Femur (tissue), 1 donor: ENCODE data around the gene MLPH.

Source experiments
- DNase-seq: peaks from one replicate; pipeline ENCODE4 v3.0.0-alpha.2; 2017

Gene MLPH

DNA sequence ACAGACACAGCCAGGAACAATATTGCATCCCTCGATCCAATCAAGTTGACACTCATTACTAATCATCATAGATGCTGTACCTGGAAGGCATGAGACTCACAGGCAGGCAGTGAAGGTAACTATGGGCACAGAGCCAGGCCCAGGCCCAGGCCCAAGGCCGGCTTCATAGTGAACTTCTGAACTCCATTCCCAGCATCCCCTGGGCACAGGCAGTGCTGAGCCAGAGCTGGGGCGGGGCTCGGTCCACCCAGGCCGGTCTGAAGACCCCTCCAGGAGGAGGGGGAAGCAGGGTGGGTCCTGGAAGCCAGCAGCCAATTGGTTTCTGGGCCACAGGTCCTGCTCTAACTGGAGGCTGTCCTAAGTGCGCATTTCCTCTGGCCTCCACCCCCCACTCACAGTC is 37.6 kb downstream of the MLPH start:
- no peak for DNase-seq

- no peak for DNase-seq
These were observed 38.6 kb downstream of the MLPH start for GRCh38 chr2:237525559-237526157.

- no peak for DNase-seq
These were observed 40.2 kb downstream of the MLPH start for GRCh38 chr2:237527233-237527632.

DNA sequence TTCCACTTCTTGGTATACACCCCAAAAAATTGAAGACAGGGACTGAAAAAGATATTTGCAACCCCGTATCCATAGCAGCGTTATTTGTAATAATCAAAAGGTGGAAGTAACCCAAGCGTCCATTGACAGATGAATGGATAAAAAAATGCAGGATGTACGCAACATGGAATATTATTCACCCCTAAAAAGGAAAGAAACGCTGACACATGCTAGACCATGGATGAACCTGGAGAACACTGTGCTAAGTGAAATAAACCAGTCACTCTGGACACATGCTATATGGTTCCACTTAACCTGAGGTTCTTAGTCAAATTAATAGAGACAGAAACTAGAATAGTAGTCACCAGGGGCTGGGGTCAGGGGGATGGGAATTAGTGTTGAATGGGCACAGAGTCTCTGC is 40.7 kb downstream of the MLPH start:
- no peak for DNase-seq

DNA sequence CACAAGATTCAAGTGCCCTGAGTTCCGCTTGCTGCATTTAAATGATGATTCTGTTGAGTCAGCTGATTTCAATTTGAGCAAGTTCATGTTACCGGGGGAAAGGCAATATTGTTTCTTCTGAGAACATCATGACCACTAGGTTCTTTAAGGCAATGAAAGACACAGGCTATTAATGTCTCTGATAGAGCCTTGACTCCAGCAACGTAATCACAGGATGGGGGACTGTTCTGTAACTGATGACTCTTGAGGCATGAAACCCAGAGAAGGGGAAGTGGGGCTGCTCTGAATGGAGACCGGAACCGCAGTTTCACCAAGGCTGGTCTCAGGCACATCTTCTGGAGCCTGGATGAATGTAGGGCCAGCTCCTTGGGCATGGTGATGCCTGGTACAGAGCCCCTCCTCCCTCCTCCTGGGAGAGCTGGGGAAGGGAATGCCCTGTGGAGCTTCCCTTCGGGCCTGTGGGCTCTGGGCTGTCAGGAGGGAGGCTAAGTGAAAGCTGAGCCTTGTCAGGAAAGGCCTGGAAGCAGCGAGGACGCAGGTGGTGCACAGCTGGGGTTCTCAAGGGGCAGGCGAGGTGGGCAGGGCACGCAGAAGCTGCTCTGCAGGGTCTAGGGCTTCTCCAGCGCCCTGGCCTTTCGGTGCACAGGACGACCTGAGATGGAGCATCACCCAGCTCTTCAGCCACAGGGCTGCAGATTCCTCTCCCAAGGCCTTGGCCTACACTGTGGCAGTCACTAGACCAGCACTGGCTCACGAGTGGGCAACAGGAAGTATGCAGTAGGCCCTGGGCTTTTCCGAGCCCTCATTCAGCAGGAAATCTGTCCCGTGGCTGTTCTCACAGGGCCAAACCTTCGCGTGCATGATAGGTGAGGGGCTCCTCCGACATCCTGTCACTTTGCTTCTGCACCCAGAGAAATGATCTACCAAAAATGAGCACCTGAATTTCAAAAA is 42.7 kb downstream of the MLPH start:
- no peak for DNase-seq

- no peak for DNase-seq
These were observed 43.7 kb downstream of the MLPH start for GRCh38 chr2:237530472-237531433.

DNA sequence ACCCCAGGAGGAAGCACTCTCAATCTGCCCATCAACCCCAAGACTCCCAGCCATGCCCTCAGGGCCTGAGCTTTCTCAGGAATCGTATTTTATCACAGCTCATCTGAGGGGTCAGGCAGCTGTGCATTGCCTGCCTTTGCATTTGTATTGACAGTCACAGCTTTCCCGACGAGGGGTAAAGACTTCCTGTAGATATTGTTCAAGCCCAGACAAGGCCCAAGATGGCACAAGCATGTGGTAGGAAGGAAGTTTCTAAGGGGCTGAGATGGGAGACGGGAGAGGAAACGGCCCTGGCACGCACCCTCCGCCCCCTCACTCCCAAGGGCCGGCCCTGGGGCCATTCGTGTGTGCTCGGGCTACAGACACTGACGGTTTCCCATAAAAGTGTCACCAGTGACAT is 45.1 kb downstream of the MLPH start:
- no peak for DNase-seq

- DNase-seq: no peak
These were observed 46.7 kb downstream of the MLPH start for GRCh38 chr2:237533668-237534161.

GRCh38 chr2:237534380-237534779 is 47.3 kb downstream of the MLPH start:
- DNase-seq: no peak

DNA sequence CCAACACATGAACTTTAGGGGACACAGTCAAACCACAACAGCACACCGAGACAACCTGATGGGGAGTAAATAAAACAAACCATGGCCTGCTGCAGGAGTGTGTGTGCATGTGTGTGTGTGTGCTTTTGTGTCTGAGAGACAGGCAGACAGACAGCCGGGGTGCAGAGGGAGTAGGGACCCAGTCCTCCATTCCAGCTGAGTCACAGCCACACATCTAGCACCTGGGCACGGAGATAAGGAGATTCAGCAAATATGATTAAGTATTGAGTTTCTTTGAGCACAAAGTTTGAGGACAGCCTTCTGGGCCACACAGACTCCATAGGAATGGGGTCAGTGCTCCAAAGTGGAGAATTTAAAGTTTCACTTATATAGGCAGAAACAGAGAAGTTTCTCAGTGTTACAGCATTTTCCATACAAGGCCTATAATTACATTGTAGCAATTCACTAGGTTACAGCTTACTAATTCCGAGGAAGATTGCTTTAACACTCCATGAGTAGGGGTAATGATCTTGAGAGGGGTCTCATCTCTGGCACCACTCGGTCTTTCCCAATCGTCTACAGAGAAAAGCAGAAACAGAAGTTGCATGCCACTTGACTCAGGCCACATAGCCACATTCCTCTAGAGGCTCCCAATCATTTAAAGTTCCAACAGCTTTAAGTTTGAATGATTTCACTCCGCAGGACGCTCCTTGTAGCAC is 48.5 kb downstream of the MLPH start:
- no peak for DNase-seq

- no peak for DNase-seq
These were observed 49.0 kb downstream of the MLPH start for GRCh38 chr2:237536083-237536415.

- DNase-seq: no peak
These were observed 49.6 kb downstream of the MLPH start for GRCh38 chr2:237536617-237537016.

DNA sequence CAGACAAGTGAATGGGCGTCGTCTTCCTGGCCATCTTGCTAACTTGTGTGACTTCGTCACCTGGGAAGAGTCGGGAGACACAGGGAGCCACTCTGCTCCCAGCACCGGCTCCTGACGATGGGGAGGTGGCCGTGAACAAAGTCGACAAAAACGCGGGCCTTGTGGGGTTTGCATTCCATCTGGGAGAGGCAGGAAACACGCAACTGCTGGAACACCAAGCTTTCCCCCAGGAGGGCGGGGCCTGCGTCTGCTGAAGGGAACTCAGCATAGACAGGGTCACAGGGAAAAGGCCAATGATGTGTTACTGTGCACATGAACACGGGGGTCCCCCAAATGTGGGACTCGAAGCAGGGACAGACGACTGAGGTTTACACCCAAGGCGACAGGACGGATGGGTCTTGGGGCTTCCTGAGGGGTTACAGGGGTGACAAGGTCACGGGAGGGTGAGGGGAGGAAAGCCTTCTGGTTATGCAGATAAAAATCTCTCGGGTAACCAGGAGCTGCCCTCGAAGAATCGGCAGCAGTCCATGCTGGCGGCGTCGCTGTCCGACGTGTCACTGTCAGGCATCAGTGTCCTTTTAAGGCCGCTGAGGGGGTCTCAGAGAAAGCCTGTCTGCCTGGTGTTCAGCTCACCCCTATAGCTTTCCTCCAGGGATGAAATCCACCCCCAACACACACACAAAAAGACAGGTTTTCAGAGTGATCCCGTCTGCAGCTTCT is 51.1 kb downstream of the MLPH start:
- no peak for DNase-seq

DNA sequence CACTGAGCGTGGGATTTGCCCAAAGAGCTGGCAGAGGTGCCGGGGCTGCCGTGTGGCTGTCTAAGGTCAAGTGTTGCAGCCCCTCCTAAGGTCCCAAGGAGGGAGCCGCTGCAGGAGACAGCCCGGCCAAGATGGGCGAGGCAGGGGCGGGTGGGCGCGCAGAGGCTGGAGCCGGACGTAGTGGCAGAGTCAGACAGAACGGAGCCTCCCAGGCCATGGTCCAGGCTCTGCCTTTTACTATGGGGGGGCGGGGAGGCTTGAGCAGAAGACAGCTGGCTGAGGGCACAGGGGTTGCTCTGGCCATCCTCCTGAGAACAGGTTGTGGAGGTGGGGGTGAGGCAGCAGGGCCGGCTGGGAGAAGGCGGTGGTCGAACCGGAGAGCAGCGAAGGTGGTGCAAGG is 51.9 kb downstream of the MLPH start:
- DNase-seq: no peak

DNA sequence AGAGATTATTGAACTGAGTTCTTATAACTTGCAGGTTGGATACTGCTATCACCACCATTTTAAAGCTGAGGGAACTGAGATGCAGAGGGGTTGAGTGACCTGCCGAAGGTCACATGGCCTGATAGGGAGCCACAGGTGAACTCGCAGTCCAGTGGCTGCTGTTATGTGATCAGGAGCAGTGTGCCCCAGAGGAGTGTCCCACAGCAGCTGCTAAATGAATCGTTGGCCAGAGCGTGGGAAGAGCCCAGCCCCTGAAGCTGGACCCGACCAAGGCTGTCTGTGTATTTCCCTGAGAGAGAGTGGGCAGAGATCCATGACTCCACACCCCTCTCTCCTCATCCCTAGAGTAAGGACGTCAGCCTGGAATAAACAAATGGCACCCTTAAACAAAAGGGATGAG is 52.6 kb downstream of the MLPH start:
- no peak for DNase-seq

GRCh38 chr2:237540223-237540775 is 53.2 kb downstream of the MLPH start:
- no peak for DNase-seq

DNA sequence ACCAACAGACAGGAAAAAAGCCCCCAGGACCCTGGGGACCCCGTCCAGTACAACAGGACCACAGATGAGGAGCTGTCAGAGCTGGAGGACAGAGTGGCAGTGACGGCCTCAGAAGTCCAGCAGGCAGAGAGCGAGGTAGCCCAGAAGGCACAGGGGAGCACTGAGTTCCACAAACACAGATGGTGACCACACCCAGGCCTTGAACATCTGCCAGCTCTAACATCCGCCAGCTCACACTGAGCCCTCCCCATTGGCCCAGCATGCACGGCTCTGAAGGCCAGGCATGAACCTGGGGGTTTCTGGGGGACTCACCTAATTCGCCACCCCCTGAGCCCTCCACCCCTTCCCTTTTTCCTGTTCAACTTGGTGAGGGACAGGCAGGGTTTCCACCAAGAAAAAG is 53.8 kb downstream of the MLPH start:
- peak; percentile 75 for DNase-seq

- no peak for DNase-seq
These were observed 54.2 kb downstream of the MLPH start for GRCh38 chr2:237541243-237541642.

DNA sequence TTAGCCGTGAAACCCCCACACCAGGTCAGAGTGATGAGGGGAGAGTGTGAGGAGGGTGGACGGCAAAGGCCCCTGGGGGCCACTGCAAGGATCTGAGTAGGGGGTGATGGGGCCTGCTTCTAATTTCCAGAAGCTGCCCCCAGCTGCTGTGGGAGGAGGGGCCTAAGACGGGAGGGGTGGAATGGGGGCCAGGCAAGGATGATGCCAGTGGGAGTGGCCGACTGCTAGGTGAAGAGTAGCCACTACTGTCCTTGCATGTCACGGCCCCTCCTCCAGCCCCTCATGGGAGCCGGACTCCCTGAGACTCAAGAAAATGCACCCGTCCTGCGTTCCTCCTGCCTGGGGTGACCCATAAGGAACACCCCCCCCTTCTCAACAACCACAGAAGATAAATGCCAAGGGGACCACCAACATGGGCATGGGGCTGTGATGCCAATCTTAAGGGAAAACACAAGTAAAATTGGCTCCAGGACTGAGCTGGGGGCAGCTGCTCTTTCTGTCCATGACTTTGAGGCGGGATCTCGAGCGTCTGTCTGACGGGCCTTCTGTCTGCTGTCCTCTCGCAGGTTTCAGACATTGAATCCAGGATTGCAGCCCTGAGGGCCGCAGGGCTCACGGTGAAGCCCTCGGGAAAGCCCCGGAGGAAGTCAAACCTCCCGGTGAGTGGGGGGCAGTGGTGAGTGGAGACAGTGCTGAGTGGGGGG is 55.1 kb downstream of the MLPH start:
- no peak for DNase-seq

GRCh38 chr2:237546040-237546875 is 59.2 kb downstream of the MLPH start:
- no peak for DNase-seq
